ENCODE data around the gene FH.

Gene FH

DNA sequence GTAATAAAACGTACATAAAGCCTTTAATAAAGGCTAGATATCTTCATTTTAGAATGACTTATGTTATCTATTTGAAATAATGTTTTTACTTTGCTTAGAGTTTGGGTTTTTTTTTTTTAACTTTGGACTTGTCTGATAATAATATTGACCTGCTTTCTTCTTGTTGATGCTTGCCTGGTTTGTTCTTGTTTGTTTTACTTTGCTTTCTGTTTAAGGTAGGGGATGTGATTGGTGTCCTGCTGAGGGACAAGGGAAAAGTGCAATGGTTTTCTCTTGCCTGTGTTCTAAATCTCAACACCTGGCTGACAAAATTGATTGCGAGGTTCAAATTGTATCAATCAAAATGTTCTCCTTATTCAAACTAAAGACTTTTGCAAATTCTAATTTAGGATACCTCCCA, 2.2 kb upstream of the FH start:
- no peak for DNase-seq (ENCODE audit: low read depth)

DNA sequence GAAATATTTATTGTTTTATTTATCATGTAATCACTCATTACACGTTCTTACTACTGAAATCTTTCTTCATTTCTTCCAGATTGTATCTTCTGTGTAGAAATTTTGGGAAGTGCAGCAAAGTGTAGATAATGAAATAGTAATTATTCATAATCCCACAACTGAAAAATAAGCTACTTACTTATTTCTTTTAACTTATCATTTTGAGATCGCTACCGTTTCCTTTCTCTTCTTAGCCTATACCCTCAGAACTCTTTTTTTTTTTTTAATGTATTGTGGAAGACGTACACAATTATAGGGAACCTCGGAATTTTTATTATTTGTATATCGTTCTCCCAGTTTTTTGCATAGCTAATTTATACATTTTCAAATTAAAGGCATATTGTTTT, 518 bp upstream of the FH start:
- DNase-seq (ENCODE audit: low read depth): no peak

DNA sequence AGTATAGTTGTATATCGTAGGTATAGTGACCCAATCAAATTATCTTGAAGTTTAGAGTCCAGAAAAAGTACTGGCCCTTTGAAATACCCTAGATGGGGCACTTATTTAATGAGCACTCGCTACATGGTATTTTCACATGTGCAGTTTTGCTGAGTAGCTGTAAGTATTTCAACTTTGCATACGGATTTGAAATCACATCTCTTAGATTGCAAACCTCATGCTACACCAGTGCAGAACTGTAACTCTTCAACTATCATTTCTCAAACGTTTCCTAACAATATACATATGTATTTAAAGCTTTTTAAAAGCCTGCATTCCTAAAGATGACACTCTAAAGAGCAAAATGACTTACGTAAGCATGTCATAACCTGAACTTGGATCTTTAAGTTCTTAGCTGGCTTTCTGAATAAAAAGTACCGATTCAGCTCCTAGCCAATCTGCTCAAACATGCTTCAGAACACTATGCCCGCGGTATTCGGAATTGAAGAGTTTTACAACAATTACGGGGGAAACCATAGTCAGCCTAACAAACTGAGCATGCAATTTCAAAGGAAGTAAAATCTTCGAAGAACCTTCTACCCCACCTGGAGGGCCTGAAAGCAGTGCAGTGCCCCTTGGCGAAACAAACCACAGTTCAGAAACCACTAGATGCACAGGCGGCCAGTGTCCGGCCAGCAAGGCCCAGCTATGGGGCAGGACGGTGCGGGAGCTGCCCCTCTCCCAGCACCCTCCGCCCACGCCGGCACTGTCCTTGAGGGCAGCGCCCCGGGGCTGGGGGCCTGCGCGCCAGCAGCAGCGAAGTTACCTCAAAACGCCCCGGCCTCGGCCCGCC, 863 bp downstream of the FH start:
- peak; percentile 15 for DNase-seq (ENCODE audit: low read depth)

DNA sequence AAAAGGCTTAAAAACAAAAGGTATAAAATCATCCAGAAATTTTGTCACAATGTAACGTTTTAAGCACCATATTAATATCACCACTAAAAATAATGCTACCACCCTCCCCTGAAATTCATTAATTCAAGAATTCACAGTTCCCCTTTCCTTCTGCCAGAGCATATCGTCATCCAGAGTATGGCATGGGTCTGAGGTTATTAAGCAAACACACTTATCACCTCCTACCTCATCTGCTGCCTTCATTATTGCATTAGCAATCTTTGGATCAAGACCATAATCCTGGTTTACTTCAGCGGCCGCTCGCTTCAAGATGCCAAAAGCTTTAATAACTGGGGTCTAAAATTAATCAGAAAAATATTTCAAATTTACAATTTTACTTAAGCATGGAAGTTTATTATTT, 6.2 kb downstream of the FH start:
- no peak for DNase-seq (ENCODE audit: low read depth)

DNA sequence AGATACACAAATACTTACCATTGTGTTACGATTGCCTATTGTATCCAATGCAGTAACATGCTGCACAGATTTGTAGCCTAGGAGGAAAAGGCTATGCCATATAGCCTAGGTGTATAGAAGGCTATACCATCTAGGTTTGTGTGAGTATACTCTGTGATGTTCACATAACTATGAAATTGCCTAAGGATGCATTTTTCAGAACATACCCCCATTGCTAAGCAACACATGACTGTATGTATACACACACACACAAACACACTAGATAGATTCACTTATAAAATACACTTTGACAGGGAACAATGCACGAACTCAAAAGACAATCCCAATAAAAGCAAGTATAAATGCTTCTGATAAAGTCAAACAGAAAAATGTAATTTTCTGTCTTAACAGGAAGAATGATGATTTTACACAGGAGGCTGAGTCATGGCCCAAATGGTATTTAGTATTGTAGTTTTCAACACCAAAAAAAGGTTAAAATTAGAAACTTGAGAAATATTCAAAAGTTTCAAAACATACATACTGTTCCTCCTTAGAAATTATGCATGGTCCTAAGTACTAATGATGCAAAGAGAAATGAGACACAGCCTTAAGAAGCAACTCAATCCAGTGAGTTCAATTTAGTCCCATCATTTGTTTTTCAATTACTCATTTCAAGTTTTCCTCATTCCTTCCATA, 12.2 kb downstream of the FH start:
- no peak for DNase-seq (ENCODE audit: low read depth)

DNA sequence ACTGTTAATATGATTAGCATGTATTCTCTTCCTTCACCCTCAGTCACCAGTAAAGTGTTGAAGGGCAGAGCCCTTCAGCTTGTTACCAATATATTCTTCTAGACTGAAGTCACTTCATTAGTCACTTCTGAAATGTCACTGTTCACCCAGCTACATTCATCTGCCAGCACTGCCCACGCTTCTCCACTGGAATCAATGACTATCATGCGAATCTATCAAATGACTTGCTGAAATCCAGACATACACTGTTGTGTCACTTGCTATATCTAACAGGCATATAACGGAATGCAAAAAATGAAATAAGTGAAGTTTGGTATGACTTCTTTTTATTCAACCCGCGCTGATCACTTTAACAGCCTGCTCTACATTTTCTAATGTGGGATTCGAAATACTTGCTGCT, 16.1 kb downstream of the FH start:
- DNase-seq (ENCODE audit: low read depth): no peak

DNA sequence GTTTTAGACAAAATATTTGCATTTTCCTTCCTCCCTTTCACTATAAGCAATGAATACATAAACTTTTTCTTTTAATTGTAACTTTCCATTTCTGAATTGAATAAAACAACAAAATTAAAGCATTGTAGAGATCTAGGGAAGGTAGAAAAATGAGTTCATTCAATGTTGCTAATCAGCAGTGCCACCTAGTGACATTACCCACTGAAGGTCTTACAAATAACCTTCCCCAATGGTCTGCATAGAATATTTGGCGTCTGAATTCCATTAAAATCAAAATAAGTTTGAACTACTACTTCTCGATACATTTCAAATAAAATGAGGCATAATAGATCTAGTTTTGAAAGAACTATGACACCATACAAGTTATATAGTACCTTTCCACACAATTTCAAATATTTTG, 19.6 kb downstream of the FH start:
- no peak for DNase-seq (ENCODE audit: low read depth)

DNA sequence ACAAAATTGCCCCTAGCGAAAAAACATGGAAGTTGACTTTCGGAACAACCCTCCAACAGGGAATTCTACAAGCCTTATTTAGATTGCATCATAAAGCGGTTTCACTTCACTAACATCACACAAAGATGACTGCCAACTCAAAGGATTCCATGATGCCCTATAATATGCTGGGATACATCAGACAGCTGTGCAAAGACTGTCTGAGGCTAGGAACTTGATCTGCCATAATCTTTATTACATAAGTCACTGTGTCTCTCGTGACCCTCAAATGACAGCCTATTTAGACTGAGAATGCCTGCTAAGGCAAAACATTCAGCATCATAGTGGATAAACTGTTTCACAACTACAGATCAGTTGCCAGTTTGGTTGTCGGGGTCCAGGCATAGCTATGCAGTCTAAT, 23.8 kb downstream of the FH start:
- no peak for DNase-seq (ENCODE audit: low read depth)

DNA sequence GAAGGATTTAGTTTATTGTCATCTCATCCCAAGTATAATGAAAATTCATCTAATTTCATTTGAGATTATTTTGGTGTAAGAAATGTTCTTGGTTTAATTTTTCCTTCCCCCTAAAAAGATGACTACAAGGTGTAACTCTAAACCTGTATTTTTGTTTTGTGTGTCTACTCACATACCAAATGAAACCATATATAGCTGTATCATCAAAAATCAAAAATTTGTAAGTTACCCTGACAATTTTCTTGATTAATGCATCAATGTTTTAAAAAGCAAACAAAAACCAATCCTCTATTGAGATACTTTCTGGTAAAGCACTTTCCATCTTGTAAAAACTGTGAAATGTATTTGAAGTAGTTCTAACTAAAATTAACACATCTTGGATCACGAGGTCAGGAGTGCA, 30.8 kb downstream of the FH start:
- no peak for DNase-seq (ENCODE audit: low read depth)

DNA sequence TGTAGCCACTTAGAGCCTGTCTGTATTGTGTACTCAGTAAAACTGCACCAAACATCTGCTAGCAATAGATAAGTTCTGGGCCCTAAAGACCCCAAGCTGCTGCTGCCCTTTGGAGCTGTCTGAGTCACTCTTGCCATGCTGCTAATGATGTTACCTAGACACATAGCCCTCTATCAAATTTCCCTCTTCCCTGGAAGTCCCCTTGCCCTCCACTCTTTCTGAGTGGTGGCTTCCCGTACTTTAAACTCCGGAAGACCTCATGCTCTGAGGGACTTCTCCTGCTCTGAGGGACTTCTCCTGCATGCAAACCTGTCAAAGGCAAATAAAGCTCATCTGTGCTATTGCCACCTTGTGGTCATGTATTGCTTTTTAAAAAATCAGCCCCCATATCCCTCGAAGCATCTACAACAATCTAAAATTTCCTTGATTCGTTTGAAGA, 34.0 kb downstream of the FH start:
- no peak for DNase-seq (ENCODE audit: low read depth)

DNA sequence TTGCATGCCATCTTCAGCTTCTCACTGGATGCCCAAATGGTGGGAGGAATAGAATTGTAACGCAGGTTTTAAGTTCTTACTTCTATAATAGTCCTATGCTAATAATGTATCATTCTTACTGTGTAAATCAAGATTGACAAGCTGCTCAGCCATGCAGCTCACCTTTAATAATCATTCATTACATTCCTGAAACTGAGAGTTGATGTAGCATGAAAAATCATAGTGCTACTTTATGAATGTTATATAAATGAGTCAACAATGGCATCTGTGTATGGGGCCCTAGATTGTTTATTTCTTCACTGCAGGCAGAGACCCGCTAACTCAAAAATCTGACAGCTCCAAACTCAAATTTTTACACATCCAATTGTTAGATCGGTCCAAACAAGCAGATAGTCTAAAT, 34.4 kb downstream of the FH start:
- DNase-seq (ENCODE audit: low read depth): no peak

DNA sequence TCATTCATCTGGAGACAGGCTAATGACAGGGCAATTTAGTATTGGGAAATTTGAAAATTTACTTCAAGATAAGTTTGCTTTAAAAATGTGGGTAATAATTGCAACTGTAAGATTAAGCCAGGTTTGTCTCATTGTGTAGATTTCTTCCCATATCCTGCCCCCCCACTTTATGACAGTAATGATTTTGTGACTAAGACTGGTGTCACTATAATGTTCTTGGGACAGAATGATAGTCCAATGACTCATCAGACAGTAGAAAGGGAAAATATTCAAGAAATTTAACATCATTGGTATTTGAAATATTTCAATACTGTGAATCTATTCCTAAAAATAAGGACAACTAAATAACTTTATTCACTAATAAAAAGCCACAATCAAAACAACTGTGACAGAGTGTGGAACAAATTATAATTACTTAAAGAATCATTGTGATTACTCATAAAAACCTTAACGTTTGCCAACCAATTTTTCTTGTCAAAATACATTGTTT, 36.7 kb downstream of the FH start:
- no peak for DNase-seq (ENCODE audit: low read depth)

DNA sequence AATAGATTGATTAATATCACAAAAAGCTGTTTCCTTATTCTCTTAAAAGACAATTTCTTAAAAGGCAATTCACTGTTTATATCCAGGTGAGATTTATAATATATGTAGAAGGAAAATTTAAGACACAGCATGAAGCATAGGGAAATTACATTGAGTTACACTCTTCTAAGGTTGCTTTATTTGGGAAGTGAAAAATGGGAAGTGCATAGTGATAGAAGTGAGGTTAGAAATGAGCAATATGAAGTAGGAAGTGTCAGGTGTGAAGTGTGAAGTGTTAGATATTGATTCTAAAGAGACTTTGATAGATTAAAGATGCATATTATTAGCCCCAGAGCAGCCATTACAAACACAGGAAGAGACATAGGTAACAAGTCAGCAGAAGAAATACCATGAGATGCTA, 40.3 kb downstream of the FH start:
- DNase-seq (ENCODE audit: low read depth): no peak

DNA sequence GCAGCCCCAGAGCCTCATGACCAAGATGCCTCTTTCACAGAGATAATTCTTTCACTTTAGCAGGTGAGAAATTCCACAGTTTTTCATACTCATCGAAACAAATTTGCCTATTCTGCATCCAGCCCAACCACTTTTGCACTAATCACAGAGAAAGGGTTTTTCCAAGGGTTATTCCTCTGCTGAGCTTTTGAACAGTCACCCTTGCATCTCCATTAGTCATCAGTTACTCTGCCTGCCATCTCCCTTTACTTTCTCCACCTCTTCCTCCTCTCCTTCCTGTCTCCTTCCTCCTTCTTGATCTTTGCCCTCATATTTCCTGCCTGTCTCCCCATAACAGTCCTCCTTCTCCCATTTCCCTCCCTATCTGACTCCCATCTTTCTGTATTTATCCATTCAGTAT, 43.9 kb downstream of the FH start:
- no peak for DNase-seq (ENCODE audit: low read depth)

DNA sequence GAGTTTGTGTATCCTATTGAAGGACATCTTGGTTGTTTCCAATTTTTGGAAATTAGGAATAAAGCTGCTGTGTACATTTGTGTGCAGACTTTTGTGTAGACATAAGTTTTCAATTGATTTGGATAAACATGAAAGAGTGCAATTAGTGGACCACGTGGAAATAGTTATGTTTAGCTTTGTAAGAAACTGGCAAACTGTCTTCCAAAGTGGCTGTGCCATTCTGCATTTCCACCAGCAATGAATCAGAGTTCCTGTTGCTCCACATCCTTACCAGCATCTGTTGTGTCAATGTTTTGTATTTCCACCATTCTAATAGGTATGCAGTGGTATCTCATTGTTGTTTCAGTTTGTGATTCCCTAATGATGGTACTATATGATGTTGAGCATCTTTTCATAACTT, 46.5 kb downstream of the FH start:
- no peak for DNase-seq (ENCODE audit: low read depth)

DNA sequence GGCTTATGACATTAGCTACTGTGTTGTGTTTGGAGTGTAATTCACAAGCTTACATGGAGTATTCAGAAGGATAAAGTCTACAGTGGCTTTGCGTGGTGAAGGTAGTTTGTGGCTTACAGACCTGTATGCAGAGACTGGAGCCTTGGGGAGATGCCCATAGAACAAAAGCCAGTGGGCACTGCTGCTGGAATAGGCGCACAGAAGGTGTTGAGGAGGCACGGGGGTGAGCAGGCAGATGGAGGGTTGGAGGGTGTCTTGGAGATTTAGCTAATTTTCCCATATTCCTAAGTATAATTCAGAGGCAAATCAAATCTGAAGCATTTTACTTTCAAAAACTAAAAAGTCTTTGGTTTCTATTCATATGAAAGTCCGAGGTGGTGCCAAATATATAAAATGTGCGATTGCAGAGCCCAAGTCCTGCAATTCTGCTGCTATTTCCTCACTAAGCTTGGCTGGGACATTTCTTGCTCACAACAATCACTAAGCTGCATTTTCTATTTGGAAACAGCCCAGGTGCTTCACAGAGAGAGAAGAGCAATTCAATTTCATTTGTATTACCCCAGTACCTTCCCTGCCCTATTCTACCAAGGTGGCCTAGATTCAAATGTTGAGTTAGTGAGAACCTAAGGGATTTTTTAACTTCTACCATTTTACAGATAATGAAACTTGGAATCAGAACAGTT, 48.5 kb downstream of the FH start:
- DNase-seq (ENCODE audit: low read depth): no peak

DNA sequence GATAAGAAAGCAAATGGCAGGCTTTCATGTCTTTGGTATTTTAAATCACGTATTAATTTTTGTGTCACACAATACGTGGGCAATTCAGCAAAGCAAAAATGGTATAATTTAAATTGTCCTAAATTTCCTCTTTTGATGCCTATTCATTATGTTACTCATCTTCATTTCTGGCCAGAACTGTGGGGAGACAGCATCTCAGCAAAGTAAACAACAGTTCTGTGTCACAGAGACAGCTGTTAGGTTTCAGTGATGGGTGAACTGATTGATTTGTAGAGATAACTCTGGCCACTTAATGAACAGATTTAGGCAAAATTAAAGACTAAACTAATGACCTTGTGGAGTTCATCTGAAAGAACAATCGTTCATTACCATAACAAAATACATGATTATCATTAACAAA, 49.2 kb downstream of the FH start:
- DNase-seq (ENCODE audit: low read depth): no peak

DNA sequence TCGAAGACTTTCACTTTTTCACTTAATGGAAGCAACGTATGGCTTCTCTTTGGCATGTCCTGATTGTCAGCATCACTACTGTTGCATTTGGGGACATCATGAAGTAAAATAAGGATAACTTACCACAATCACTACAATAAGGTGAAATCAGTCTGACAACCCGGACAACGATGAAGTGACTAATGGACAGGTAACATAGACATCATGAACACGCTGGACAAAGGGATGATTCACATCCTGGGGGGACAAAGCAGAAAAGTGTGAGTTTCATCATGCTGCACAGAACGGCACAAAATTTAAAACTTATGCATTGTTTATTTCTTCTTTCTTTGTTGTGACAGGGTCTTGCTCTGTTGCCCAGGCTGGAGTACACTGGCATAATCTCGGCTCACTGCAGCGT, 53.9 kb downstream of the FH start:
- DNase-seq (ENCODE audit: low read depth): no peak

DNA sequence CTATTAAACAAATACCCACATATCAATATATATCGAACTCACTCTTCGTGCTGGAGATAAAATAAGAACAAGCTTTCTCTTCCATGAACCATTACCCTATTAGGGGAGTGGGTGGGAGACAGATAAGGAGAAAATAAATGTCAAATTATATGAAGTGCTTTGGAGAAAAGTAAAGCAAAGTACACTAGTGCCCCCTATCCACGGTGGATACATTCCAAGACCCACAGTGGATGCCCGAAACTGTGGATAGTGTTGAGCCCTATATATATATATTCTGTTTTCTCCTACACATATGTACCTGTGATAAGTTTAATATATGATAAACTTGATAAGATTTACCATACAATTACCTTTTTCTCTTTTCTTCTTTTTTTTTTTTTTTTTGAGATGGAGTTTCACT, 54.6 kb downstream of the FH start:
- no peak for DNase-seq (ENCODE audit: low read depth)

DNA sequence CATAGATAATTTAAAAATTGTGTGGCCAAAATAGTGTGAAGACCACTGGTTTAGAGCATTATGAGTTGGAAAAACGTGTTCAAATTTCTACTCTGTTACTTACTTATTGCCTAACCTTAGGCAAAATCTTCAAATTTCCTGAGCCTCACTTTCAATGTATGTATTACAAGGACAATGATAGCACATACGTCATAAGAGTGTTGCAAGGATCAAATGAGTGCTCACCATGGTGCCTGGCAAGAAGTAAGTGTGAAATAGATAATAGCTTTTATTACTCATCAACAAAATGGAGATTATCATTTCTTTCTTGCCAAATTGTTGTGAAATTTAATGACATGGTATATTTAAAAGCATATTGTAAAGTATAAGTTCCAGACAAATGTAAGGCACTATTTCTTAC, 57.2 kb downstream of the FH start:
- no peak for DNase-seq (ENCODE audit: low read depth)

DNA sequence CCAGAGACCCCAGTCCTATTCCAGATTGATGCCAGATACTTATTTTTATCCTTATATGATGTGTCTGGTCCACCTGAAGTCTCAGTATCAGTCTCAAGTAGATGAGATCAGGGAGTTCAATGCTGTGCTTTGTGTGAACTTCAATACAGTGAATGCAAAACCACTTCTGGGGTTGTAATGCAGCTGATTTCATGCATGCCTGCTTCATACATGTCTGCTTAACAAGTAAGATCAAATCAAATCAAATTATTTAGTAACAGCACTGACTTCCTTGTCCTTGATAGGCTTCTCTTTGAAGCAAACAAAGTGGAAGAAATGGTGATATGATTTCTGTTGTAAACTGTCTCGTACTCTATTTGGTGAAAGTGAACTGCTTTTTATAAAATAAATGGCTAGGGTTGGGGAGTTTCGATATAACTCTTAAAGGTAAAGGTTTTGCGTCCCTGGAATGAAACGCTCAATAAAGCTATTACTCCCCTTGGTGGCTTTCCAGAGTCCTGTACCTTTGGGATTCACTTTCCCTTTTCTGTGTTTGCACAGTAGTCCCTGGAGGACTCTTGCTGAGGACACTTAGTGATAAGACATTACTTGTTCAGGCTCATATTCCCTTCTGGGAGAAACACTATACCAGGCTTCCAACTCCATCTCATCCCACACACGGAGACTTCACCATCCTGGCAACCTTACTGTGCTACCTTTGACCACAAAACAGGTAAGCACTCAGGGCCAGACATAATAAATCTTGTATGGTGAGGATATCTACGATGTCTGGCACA, 59.3 kb downstream of the FH start:
- no peak for DNase-seq (ENCODE audit: low read depth)

DNA sequence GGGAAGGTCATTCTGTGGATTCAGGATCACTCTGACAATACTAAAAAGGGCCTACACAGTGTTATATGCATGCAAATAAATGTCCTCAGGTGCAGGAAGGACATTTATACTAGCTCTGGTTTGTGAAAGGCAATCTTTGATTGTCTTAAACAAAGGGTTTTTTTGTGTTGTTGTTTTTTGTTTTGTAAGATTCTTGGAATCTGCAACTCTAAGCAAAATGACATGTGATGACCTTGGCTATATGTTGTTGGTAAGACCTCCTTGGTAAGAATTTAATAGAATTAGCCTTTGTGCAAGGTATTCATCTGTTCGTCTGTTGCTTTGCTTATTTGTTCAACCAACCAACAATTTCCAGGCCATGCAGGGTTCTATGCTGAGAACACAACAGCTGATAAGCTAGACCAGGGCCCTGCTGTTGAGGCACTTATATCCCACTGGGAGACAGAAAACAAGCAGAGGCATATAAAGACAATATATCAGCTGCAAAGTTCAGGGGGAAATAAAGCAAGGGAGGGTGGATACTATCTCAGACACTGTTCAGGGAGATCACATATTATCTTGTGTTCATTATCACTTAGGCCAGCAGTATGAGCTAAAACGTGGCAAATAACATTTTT, 60.3 kb downstream of the FH start:
- no peak for DNase-seq (ENCODE audit: low read depth)
